OCI-LY1 (cell line): ENCODE data around the gene PCLO.

ENCODE experiments used
- CTCF ChIP-seq: fragments of 200-600 bp; sonication (generic), shearing (Covaris generic); IDR thresholded peaks from 2 replicates; pipeline ENCODE4 v1.5.1; 2017; ENCODE audit warnings: mild to moderate bottlenecking, antibody characterized with exemption, low read length, moderate library complexity, mixed read lengths
- EZH2 ChIP-seq: fragments of 200-600 bp; sonication (generic), shearing (Covaris generic); IDR thresholded peaks from 2 replicates; pipeline ENCODE4 v1.8.0; 2017; ENCODE audit warnings: borderline replicate concordance, mixed run types, mild to moderate bottlenecking, antibody characterized with exemption, low read length, moderate library complexity, mixed read lengths

DNA sequence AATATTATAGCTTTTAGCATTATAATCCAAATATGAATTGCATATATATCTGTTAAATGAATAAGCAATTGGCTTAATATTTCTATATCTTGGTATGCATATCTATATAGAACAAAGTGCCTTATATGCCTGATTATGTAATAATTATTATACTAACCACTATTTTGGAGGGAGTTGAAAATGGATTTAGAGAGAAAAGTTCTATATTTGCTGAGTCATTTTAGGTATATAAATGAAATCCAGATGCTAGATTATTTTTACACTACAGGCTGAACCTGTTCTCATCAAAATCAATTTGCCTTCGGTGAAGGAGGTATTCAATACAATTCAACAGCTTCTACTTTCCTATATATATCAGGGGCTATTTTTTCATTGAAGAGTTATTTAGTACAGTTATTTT is 276.4 kb downstream of the PCLO start:
- no peak for TF ChIP-seq CTCF
- TF ChIP-seq EZH2 = no peak
